Activated CD4-positive, alpha-beta T cell treated with anti-CD3 and anti-CD28 coated beads, Interleukin-2, amount 50 U/mL, for 24 hours (primary cell): ENCODE results near the gene NDUFB7.
A peak's percentile ranks its signal among the peaks of the same experiment; 100 is the strongest.
"Not testable (repeated sequence)": the region's sequence is repeated elsewhere in the genome, so short reads cannot be mapped to it uniquely, and the experiment has no call there.

Experiments used
- DNase-seq, 2 donors: peaks; one replicate each; pipeline ENCODE4 v3.0.0-alpha.2; 2020; ENCODE audit warnings: low read depth in 1 of 2, low spot score in 1 of 2

The NDUFB7 gene

DNA sequence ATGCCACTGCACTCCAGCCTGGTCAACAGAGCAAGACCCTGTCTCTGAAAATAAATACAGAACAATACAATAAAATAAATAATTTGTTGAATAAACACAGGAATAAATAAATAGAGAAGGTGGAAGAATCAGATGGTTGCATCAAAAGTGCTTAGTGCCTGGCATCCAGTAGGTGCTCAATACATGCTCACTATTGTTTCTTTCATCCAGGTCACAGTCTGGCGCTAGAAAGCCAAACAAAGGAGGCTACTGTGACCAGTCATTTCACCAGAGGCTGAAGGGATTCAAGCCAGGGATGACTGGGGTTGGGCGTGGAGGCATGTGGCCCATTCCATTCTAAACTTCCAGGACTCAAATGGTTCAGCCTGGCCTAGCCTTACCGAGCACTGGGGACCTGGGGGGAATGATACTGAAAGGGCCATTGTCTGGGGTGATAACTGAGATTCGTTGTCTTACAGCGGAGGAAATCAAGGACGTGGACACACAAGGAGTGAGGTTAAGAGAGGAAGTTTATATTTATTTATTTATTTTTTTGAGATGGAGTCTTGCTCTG lies 3.6 kb upstream of the NDUFB7 start:
- no peak for DNase-seq

DNA sequence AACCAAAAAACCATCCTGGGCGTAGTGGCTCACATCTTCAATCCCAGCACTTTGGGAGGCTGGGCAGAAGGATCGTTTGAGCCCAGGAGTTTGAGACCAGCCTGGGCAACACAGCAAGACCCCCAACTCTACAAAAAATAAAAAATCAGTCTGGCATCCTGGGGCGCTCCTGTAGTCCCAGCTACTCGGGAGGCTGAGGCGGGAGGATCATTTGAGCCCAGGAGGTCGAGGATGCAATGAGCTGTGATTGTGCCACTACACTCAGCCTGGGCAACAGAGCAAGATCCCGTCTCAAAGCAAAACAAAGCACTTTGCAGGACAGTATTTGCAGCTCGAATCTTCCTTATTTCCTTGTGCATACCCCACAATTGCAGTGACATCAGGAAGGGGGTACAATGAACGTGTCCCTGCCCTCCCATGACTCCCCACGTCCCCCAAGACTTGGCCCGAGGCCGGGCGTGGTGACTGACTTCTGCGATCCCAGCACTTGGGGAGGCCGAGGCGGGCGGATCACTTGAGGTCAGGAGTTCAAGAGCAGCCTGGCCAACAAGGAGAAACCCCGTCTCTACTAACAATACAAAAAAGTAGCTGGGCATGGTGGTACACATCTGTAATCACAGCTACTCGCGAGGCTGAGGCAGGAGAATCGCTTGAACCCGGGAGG lies 870 bp downstream of the NDUFB7 start:
- no peak for DNase-seq

- no peak for DNase-seq
These were observed 4.8 kb downstream of the NDUFB7 start for GRCh38 chr19:14567079-14567478.

DNA sequence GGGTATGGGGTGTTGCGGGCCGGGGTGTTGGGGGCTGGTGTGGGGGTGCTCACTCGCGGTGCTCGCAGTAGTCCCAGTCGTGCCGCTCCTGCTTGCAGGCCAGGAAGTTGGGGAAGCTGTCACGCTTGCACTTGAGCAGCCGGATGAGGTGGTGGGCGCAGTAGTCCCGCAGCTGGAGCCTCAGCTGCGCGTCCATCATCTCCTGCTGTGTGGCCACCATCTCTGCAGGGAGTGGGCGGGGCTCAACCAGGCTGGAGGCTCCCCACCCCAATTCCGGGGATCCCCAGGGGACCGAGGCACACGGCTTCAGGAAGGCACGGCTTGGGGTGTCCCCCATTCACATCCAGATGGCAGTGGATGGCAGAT lies 5.2 kb downstream of the NDUFB7 start:
- DNase-seq, result no peak

GRCh38 chr19:14565765-14566711 lies 5.8 kb downstream of the NDUFB7 start:
- DNase-seq, result no peak

DNA sequence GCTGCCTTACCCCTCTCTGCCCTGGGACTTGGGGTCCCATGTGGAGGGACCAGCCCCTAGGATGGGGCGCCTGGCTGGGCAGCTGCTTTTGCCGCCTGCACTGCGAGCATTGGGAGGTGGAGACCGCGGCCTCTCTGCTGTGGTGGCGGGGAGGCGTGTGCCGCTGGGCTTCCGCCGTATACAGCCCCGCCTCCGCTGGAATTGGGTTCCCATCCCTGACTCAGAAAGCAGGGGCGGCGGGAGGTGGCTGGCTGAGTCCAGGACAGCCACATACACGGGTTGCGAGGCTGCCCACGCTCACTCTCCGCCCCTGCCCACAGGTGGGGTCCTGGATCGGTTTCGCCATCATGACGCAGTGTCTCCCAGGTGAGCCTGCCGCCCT lies 6.6 kb downstream of the NDUFB7 start:
- DNase-seq, result no peak

DNA sequence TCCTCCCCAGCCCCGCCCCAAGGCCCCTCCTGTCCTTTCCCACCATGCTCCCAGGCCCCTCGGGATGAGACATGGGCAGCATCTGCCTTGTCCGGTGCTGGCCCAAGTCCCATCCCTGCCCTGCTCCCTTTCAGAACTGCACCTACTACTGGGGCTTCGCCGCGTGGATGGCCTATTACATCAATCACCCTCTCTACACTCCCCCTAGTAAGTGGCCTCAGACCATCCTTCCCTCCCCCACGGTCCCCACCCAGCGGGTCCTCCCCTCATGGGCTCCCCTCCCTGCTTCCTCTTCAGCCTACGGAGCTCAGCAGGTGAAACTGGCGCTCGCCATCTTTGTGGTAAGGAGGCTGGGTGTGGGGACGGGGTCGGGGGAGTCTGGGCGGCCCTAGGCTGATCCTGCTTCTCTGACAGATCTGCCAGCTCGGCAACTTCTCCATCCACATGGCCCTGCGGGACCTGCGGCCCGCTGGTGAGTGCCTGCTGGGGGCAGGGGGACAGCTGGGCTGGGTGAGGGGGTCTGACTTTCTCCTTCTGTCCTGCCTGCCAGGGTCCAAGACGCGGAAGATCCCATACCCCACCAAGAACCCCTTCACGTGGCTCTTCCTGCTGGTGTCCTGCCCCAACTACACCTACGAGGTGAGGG lies 7.1 kb downstream of the NDUFB7 start:
- not testable (repeated sequence) for DNase-seq

- DNase-seq, result peak in 1 of 2 donors; percentile 45
These were observed 7.7 kb downstream of the NDUFB7 start for GRCh38 chr19:14563989-14564651.

GRCh38 chr19:14563590-14563926 lies 8.3 kb downstream of the NDUFB7 start:
- DNase-seq, result no peak

DNA sequence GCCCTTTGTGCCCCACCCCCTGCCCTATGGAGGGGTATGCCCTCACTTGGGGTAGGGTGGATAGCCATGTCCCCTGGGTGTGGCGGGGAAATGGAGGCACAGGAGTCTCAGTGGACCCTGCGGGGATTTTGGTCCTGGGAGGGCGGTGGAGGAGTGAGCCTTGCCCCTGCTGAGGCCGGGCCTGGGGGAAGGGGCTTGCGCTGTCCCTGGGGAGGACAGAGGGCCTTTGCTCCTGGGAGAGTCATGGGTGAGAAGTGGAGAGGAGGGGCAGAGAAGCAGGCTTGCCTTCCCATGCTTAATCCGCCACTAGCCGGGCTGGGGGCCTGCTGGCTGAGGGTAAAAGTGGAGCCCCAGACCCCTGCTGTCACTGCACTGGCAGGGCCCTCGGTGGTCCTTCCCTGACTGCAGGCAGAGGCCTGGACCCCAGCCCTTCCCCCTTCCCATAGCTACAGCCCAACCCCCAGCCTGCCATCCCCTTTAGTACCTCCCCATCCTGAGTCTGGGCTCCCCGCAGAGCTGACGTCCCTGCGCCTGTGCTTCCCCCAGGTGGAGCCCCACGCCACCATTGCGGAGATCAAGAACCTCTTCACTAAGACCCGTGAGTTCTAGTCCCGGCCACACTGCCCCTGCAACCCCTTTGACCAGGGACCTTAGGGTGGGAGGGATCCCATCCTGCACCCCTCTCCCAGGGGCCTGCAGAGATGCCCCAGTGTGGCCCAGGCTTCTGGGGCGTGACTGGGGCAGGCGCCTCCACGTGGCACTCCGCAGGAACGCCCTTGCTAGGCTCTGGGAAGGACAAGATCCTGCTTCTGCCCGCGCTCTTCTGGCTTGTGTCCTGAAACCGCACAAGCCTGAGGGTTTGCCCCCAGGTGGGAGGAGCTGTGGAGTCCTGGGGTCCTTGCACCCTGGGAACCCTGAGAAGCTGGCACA lies 8.9 kb downstream of the NDUFB7 start:
- no peak for DNase-seq

DNA sequence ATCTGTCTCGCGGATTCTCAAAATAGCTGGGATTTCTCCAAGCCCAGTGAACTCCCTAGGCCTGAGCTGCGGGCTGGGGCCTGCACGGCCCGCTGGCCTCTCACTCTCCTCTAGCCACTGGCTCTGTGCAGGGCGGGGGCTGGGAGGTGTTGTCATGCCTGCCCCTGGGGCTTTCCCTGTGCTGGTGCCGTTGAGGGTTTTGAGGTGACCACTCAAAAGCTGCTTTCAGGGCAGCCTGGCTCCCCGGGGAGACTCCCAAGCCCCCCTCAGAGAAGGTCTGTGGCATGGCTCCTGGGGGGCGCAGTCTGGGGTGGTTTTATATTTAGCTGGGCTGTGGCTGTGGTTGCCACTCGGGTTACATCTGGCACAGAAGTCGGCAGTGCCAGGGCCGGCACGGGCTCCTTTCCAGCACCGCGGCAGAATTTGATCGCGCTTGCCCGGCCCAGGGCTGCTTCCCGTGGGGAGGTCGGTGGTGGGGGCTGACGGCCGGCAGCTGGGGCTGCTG lies 10.0 kb downstream of the NDUFB7 start:
- no peak for DNase-seq

DNA sequence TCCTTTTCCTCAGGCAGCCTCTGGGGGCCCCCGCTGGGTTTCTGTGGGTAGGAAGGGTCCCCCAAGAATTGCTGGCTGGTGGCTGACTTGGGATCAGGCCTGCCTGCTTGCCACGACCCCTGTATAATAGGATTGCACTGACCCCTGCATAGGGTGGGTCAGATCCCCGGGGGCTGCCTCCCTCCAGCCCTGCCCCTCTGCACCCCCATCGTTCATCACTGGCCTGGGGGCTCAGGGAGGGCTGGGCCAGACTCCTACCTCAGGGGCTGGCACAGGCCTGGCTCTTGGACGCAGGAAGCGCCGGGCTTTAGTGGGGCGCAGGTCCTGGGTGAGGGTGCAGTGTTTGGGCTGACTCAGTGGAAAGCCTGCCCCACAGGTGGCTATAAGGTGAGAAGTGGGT lies 10.6 kb downstream of the NDUFB7 start:
- DNase-seq, result no peak

GRCh38 chr19:14560776-14561108 lies 11.1 kb downstream of the NDUFB7 start:
- no peak for DNase-seq

DNA sequence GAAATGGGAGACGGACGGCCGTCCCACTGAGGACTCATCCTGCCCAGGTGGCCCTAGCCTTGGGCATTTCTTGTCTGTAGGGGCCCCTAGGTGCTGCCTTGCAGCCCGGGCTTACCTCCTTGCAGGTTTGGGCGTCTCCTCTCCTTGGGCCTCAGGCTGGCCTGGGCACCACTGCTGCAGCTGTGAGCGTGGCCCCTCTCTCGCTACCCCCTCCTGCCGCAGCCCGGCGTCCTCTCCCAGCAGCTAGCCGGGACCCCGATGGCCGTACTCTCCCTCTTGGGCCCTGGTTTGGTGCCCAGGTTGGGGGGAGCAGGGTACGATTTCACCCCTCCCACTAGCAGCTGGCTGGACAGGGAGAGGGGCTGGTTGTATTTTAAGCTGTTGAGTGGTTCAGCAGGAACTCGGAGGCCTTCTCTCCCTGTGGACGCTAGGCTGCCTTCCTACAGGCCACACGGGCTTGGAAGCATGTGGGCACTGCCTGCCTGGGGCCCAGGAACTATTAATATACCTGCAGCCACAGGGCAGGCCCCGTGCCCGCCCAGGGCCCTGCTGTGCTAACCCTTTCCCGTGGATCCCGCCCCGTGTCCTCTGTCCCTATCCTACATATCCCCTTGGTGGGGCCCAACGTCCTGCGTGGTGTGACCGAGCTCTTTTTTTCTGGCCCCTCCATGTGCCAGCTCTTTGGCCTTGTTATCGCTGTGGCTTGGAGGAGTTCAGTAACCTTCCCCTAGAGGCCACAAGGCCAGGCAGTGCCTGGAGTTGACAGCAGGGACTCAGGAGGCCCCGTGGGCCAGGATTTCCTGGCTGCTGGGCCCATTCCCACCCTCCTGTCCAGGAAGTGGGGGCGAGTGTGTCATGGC lies 11.7 kb downstream of the NDUFB7 start:
- no peak for DNase-seq

GRCh38 chr19:14558370-14559066 lies 13.3 kb downstream of the NDUFB7 start:
- no peak for DNase-seq

GRCh38 chr19:14556662-14557188 lies 15.1 kb downstream of the NDUFB7 start:
- DNase-seq, result peak; percentile 51 to 58

GRCh38 chr19:14555918-14556661 lies 15.8 kb downstream of the NDUFB7 start:
- DNase-seq, result no peak

DNA sequence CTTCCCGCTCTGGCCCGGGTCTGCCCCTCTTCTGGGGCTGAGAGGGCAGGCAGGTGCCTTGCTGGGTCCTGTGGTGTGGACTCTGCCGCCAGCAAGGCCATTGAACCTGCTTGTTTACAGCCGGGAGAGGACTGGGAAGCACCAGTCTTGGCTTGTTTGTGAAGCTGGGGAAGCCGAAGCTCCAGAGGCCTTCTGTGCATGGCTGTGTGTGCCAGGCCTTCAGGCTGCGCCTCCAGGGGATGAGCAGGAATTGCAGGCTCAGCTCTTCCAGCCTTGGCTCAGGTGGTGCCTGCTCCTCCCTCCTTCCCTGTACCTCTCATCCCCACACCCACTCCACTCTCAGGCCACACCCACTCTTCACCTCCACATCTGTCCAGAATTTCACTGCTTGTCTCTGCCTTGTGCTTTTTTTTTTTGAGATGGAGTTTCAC lies 17.5 kb downstream of the NDUFB7 start:
- no peak for DNase-seq
